Panc1 (cell line): ENCODE results near the gene OLFM3. TPM values are rescaled to one million over a fixed set of nuclear protein-coding genes. Genes with fewer than 3 reads are reported as not detected.

ENCODE experiments used
- ATAC-seq: fragments of 200-7000 bp; cut with Tn5 transposase; 2 replicates; pipeline ENCODE4 v1.9.1; 2020; ENCODE audit warnings: mild to moderate bottlenecking, moderate library complexity
- BruUV-seq: library from RNA; stranded (reverse); fragments of 400-500 nt; replicated peaks from 2 replicates; lab custom pipeline; 2021; lab: Mats Ljungman, UMichigan
- CTCF ChIA-PET: fragments of 300-600 bp; sonication (Branson Sonifier 250); formaldehyde crosslinking; loops from one replicate; lab custom pipeline; 2022; ENCODE audit warnings: antibody characterized with exemption; lab: Charles Lee
- POLR2A ChIA-PET: fragments of 300-600 bp; sonication (Branson Sonifier 250); formaldehyde crosslinking; loops from one replicate; lab custom pipeline; 2022; ENCODE audit warnings: antibody characterized with exemption; lab: Charles Lee
- DNase-seq: peaks from one replicate; pipeline ENCODE4 v3.0.0-alpha.2; 2010; ENCODE audit warnings: low read depth, low spot score
- H3K27ac ChIP-seq: 2 replicates; pipeline ENCODE4 v1.5.1; 2011; ENCODE audit warnings: mild to moderate bottlenecking, low read length, inconsistent platforms
- H3K27me3 ChIP-seq: fragments of 200-500 bp; sonication (Bioruptor generic); 2 replicates; pipeline ENCODE4 v1.6.0; 2014; ENCODE audit warnings: low read length, inconsistent platforms; ENCODE audit not compliant: control insufficient read depth, insufficient read depth
- H3K36me3 ChIP-seq: fragments of 200-500 bp; sonication (Bioruptor generic); 2 replicates; pipeline ENCODE4 v1.5.1; 2014; ENCODE audit warnings: inconsistent platforms, mild to moderate bottlenecking, low read length, moderate library complexity; ENCODE audit not compliant: control insufficient read depth, insufficient read depth
- H3K4me1 ChIP-seq: 2 replicates; pipeline ENCODE4 v1.5.1; 2011; ENCODE audit warnings: inconsistent platforms, mild to moderate bottlenecking, low read length, moderate library complexity; ENCODE audit not compliant: control insufficient read depth, insufficient read depth
- H3K4me3 ChIP-seq, 2 experiments: 2 replicates each; pipeline ENCODE4 v1.5.1; 2011 to 2012; ENCODE audit warnings: low read depth in 2 of 2, low read length in 2 of 2, mild to moderate bottlenecking in 2 of 2, inconsistent platforms in 1 of 2, moderate library complexity in 1 of 2
- H3K9me3 ChIP-seq: fragments of 200-500 bp; sonication (Bioruptor generic); 2 replicates; pipeline ENCODE4 v1.5.1; 2014; ENCODE audit warnings: low read depth, mild to moderate bottlenecking, inconsistent platforms, low read length, moderate library complexity; ENCODE audit not compliant: control insufficient read depth, insufficient read depth
- CTCF ChIP-seq: fragments of 450-650 bp; IDR thresholded peaks from 2 replicates; pipeline ENCODE4 v1.5.1; 2017; ENCODE audit warnings: mild to moderate bottlenecking
- POLR2AphosphoS5 ChIP-seq: IDR thresholded peaks from 2 replicates; pipeline ENCODE4 v1.6.1; 2012; ENCODE audit warnings: mild to moderate bottlenecking, low read depth, low read length, moderate library complexity
- REST ChIP-seq, 2 experiments: IDR thresholded peaks; 2 replicates each; pipeline ENCODE4 v1.6.1; 2011 to 2012; ENCODE audit warnings: low read depth in 2 of 2, control low read depth in 1 of 2, low read length in 1 of 2, mild to moderate bottlenecking in 1 of 2, moderate library complexity in 1 of 2; ENCODE audit not compliant: insufficient read depth in 1 of 2
- SIN3A ChIP-seq: IDR thresholded peaks from 2 replicates; pipeline ENCODE4 v1.6.1; 2012; ENCODE audit warnings: low read depth, mild to moderate bottlenecking, low read length, moderate library complexity, borderline replicate concordance; ENCODE audit not compliant: insufficient read depth
- TCF7L2 ChIP-seq: IDR thresholded peaks from 2 replicates; pipeline ENCODE4 v1.6.1; 2011; ENCODE audit warnings: mild to moderate bottlenecking, low read depth, low read length, inconsistent platforms
- in situ Hi-C: cut with HindIII; loops from 2 replicates; pipeline ENCODE4 v1.10.0; 2016; ENCODE audit warnings: low sequenced_read_pairs, low pct_unique_long_range_greater_than_20kb
- intact Hi-C: fragments of 100-400 bp; cut with micrococcal nuclease; formaldehyde crosslinking; loops from one replicate; pipeline ENCODE4 v1.10.0; 2022; ENCODE audit not compliant: unreplicated experiment
- total RNA-seq: library from RNA; stranded (reverse); gene quantifications from one replicate; pipeline ENCODE4 v1.2.1, GENCODE V29; 2021; ENCODE audit not compliant: unreplicated experiment

OLFM3 gene
- total RNA-seq, 1 experiment from 2014 or later, result not detected

GRCh38 chr1:101914473-101915242 is 82.1 kb downstream of the OLFM3 start:
- CTCF ChIA-PET, result no interaction called here
- no peaks in the 10 kb centered on the region for H3K9me3 ChIP-seq
- ATAC-seq (no peak), DNase-seq (no peak)
- intact Hi-C loops (no loop called here), in situ Hi-C loops (no loop called here)
- BruUV-seq, result no TSS peak
- no peak for TF ChIP-seq CTCF
- TF ChIP-seq TCF7L2, result no peak
- TF ChIP-seq SIN3A, result no peak
- no peak overlapping the region for H3K27ac ChIP-seq
- POLR2A ChIA-PET, result no interaction called here
- no peak overlapping the region for H3K4me3 ChIP-seq
- H3K4me1 ChIP-seq, result no peaks in the 10 kb centered on the region
- no peaks in the 10 kb centered on the region for H3K36me3 ChIP-seq
- no peaks in the 10 kb centered on the region for H3K27me3 ChIP-seq

- no TSS peak for BruUV-seq
- ATAC-seq (no peak), DNase-seq (no peak)
- no peaks in the 10 kb centered on the region for H3K4me1 ChIP-seq
- H3K9me3 ChIP-seq, result no peaks in the 10 kb centered on the region
- no peaks in the 10 kb centered on the region for H3K27me3 ChIP-seq
- POLR2A ChIA-PET, result no interaction called here
- no peak overlapping the region for H3K27ac ChIP-seq
- CTCF ChIA-PET, result no interaction called here
- no peak for TF ChIP-seq TCF7L2
- TF ChIP-seq POLR2AphosphoS5, result no peak
- TF ChIP-seq SIN3A, result no peak
- no peak for TF ChIP-seq CTCF
- no peak for TF ChIP-seq REST (IDR thresholded peaks at IDR 0.05; ENCODE audit: insufficient read depth in 1 of 2, low read depth in 2 of 2, low read length in 1 of 2)
- no peaks in the 10 kb centered on the region for H3K36me3 ChIP-seq
- H3K4me3 ChIP-seq, result no peak overlapping the region
- in situ Hi-C loops, result no loop called here
- intact Hi-C loops, result no loop called here
These were observed 84.8 kb downstream of the OLFM3 start for GRCh38 chr1:101911894-101912293.
